Muscle of arm (tissue), 12 donors: ENCODE results near the gene TNNC1. TPM values are rescaled to one million over a fixed set of nuclear protein-coding genes. Genes with fewer than 3 reads are reported as not detected.

Experiments
- DNase-seq: peaks from one replicate; pipeline ENCODE4 v3.0.0-alpha.2; 2013
- polyA plus RNA-seq, 12 donors: library from polyadenylated mRNA; unstranded; fragments of 120-200 nt; gene quantifications; one replicate each; pipeline ENCODE4 v1.2.1, GENCODE V29; 2013; ENCODE audit not compliant: insufficient read length in 12 of 12

Gene TNNC1
- polyA plus RNA-seq, 12 donors: 327 to 1,063 (median 707) TPM

DNA sequence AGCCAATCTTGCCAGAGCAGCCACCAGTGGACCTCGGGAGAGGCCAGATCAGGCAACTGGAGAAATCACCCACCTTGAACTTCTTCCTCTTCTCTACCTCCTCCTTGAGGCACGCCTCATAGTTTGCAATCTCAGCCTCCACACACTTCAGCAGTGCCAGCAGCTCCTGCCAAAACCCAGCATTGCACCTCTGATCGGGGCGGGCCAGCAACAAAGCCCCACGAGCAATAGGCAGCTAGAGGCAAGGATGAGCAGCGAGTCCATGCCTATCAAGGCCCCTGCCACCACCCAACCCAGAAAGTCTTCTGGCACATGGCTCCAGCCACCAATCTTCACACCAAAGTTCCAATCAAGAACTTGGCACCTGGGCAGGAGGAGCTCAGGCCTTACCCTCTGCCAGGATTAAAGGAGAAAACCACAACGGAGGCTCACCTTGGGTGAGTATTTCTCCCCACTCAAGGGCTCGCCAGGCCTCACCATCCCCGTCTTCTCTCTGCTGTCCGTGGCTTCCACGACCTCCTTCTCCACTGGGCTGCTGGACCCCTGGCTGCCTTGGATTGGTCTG is 51.1 kb downstream of the TNNC1 start:
- no peak for DNase-seq

DNA sequence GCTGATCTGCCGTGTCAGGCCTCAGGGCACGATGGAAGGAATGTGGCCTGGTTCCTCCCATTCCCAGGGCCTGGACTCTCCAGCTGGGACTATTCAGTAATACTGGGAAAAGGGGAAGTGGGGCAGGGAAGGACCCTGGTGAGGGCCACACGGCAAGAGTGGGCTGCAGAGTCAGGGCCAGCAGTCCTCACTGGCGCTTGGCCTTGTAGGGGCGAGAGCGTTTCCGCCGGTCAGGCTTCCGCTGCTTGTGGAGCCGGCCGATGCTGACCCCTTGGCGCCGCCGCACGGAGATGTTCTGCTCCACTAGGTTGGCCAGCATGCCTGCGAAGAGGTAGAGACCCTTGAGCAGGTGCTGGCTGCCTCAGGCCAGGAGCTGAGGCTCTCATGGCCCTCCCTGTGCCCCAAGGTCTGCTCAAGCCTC is 51.7 kb downstream of the TNNC1 start:
- no peak for DNase-seq

DNA sequence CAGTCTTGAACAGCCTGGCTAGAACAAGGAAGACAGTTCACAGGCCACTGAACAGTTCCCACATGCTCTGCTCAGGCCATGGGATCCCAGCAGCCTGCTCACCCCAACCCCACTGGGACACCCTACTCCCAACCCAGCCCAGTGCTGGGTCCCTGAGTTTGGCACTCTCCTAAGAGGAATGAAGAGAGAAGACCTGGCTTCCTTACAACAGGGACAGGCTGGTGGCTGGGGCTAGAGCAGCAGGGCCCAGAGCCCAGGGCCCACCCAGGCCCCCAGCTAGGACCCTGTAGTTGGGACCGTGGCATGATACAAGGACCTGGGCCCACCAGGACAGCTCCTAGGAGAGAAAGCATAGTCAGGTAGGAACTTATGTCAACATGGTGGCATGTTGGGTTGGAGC is 52.3 kb downstream of the TNNC1 start:
- DNase-seq: no peak

Other genes with a start within 250 kb of the TNNC1 start
- gene TLR9, start 228.4 kb downstream of the TNNC1 start, polyA plus RNA-seq: under 1 TPM in 10 of 12 donors, not detected in 2; 0.08 to 0.30 (median 0.14) TPM
- gene TWF2, start 214.9 kb downstream of the TNNC1 start, polyA plus RNA-seq: 10 to 100 TPM in 11 of 12 donors, not detected in 1; 17.6 to 28.1 (median 22.2) TPM
- gene PPM1M, start 208.3 kb downstream of the TNNC1 start, polyA plus RNA-seq: 10 to 100 TPM in 10 of 12 donors, not detected in 2; 11.7 to 20.1 (median 14.4) TPM
- gene WDR82, start 175.4 kb downstream of the TNNC1 start, polyA plus RNA-seq: 100 to 1,000 TPM in 2 of 12 donors, 10 to 100 TPM in 10; 73.8 to 110 (median 91.3) TPM
- 10 to 100 TPM in 1 of 12 donors, 1 to 10 TPM in 10, not detected in 1; 2.5 to 28.2 (median 4.2) TPM for gene GLYCTK, start 166.2 kb downstream of the TNNC1 start, polyA plus RNA-seq
- 10 to 100 TPM in 1 of 12 donors, 1 to 10 TPM in 10, not detected in 1; 2.9 to 25.1 (median 4.3) TPM for gene DNAH1, start 137.7 kb downstream of the TNNC1 start, polyA plus RNA-seq
- 10 to 100 TPM in 11 of 12 donors, not detected in 1; 43.4 to 59.9 (median 50.1) TPM for gene BAP1, start 44.0 kb downstream of the TNNC1 start, polyA plus RNA-seq
- gene PHF7, start 43.4 kb downstream of the TNNC1 start, polyA plus RNA-seq: 10 to 100 TPM in 4 of 12 donors, 1 to 10 TPM in 7, not detected in 1; 5.2 to 13.1 (median 9.4) TPM
- 10 to 100 TPM in 11 of 12 donors, not detected in 1; 10.2 to 16.1 (median 12.5) TPM for gene SEMA3G, start 8.9 kb downstream of the TNNC1 start, polyA plus RNA-seq
- 100 to 1,000 TPM in 1 of 12 donors, 10 to 100 TPM in 10, not detected in 1; 50.6 to 137 (median 62.0) TPM for gene NISCH, start 1.6 kb upstream of the TNNC1 start, polyA plus RNA-seq
- 10 to 100 TPM in 11 of 12 donors, not detected in 1; 29.2 to 55.4 (median 39.2) TPM for gene STAB1, start 41.3 kb upstream of the TNNC1 start, polyA plus RNA-seq
- 100 to 1,000 TPM in 3 of 12 donors, 10 to 100 TPM in 8, not detected in 1; 31.8 to 163 (median 82.8) TPM for gene NT5DC2, start 79.8 kb upstream of the TNNC1 start, polyA plus RNA-seq
- gene UQCC5, start 82.6 kb upstream of the TNNC1 start, polyA plus RNA-seq: 10 to 100 TPM in 6 of 12 donors, 1 to 10 TPM in 5, not detected in 1; 7.2 to 18.2 (median 10.7) TPM
- 10 to 100 TPM in 11 of 12 donors, not detected in 1; 30.0 to 58.2 (median 51.9) TPM for gene PBRM1, start 231.9 kb upstream of the TNNC1 start, polyA plus RNA-seq
- 100 to 1,000 TPM in 4 of 12 donors, 10 to 100 TPM in 7, not detected in 1; 65.3 to 150 (median 96.6) TPM for gene GNL3, start 232.0 kb upstream of the TNNC1 start, polyA plus RNA-seq